Panc1 (cell line): Measurements from ENCODE around the gene KDM7A. TPM values are rescaled to one million over a fixed set of nuclear protein-coding genes. Genes with fewer than 3 reads are reported as not detected.
"Not testable (repeated sequence)": the region's sequence is repeated elsewhere in the genome, so short reads cannot be mapped to it uniquely, and the experiment has no call there.

ENCODE experiments used
- ATAC-seq: fragments of 200-7000 bp; cut with Tn5 transposase; 2 replicates; pipeline ENCODE4 v1.9.1; 2020; ENCODE audit warnings: mild to moderate bottlenecking, moderate library complexity
- BruUV-seq: library from RNA; stranded (reverse); fragments of 400-500 nt; replicated peaks from 2 replicates; lab custom pipeline; 2021; lab: Mats Ljungman, UMichigan
- CTCF ChIA-PET: fragments of 300-600 bp; sonication (Branson Sonifier 250); formaldehyde crosslinking; loops from one replicate; lab custom pipeline; 2022; ENCODE audit warnings: antibody characterized with exemption; lab: Charles Lee
- POLR2A ChIA-PET: fragments of 300-600 bp; sonication (Branson Sonifier 250); formaldehyde crosslinking; loops from one replicate; lab custom pipeline; 2022; ENCODE audit warnings: antibody characterized with exemption; lab: Charles Lee
- DNase-seq: peaks from one replicate; pipeline ENCODE4 v3.0.0-alpha.2; 2010; ENCODE audit warnings: low read depth, low spot score
- H3K27ac ChIP-seq: 2 replicates; pipeline ENCODE4 v1.5.1; 2011; ENCODE audit warnings: mild to moderate bottlenecking, low read length, inconsistent platforms
- H3K27me3 ChIP-seq: fragments of 200-500 bp; sonication (Bioruptor generic); 2 replicates; pipeline ENCODE4 v1.6.0; 2014; ENCODE audit warnings: low read length, inconsistent platforms; ENCODE audit not compliant: control insufficient read depth, insufficient read depth
- H3K36me3 ChIP-seq: fragments of 200-500 bp; sonication (Bioruptor generic); 2 replicates; pipeline ENCODE4 v1.5.1; 2014; ENCODE audit warnings: inconsistent platforms, mild to moderate bottlenecking, low read length, moderate library complexity; ENCODE audit not compliant: control insufficient read depth, insufficient read depth
- H3K4me1 ChIP-seq: 2 replicates; pipeline ENCODE4 v1.5.1; 2011; ENCODE audit warnings: inconsistent platforms, mild to moderate bottlenecking, low read length, moderate library complexity; ENCODE audit not compliant: control insufficient read depth, insufficient read depth
- H3K4me3 ChIP-seq, 2 experiments: 2 replicates each; pipeline ENCODE4 v1.5.1; 2011 to 2012; ENCODE audit warnings: low read depth in 2 of 2, low read length in 2 of 2, mild to moderate bottlenecking in 2 of 2, inconsistent platforms in 1 of 2, moderate library complexity in 1 of 2
- H3K9me3 ChIP-seq: fragments of 200-500 bp; sonication (Bioruptor generic); 2 replicates; pipeline ENCODE4 v1.5.1; 2014; ENCODE audit warnings: low read depth, mild to moderate bottlenecking, inconsistent platforms, low read length, moderate library complexity; ENCODE audit not compliant: control insufficient read depth, insufficient read depth
- POLR2AphosphoS5 ChIP-seq: IDR thresholded peaks from 2 replicates; pipeline ENCODE4 v1.6.1; 2012; ENCODE audit warnings: mild to moderate bottlenecking, low read depth, low read length, moderate library complexity
- SIN3A ChIP-seq: IDR thresholded peaks from 2 replicates; pipeline ENCODE4 v1.6.1; 2012; ENCODE audit warnings: low read depth, mild to moderate bottlenecking, low read length, moderate library complexity, borderline replicate concordance; ENCODE audit not compliant: insufficient read depth
- TCF7L2 ChIP-seq: IDR thresholded peaks from 2 replicates; pipeline ENCODE4 v1.6.1; 2011; ENCODE audit warnings: mild to moderate bottlenecking, low read depth, low read length, inconsistent platforms
- in situ Hi-C: cut with HindIII; loops from 2 replicates; pipeline ENCODE4 v1.10.0; 2016; ENCODE audit warnings: low sequenced_read_pairs, low pct_unique_long_range_greater_than_20kb
- intact Hi-C: fragments of 100-400 bp; cut with micrococcal nuclease; formaldehyde crosslinking; loops from one replicate; pipeline ENCODE4 v1.10.0; 2022; ENCODE audit not compliant: unreplicated experiment
- total RNA-seq: library from RNA; stranded (reverse); gene quantifications from one replicate; pipeline ENCODE4 v1.2.1, GENCODE V29; 2021; ENCODE audit not compliant: unreplicated experiment
- TF ChIP-seq, protein P1 (sequence below), 2 experiments: IDR thresholded peaks; 2 replicates each; pipeline ENCODE4 v1.6.1; 2011 to 2012; ENCODE audit warnings: low read depth in 2 of 2, control low read depth in 1 of 2, low read length in 1 of 2, mild to moderate bottlenecking in 1 of 2, moderate library complexity in 1 of 2; ENCODE audit not compliant: insufficient read depth in 1 of 2
- TF ChIP-seq, protein P2 (sequence below): fragments of 450-650 bp; IDR thresholded peaks from 2 replicates; pipeline ENCODE4 v1.5.1; 2017; ENCODE audit warnings: mild to moderate bottlenecking

Gene KDM7A
- total RNA-seq, 1 experiment from 2014 or later = 3.6 TPM

DNA sequence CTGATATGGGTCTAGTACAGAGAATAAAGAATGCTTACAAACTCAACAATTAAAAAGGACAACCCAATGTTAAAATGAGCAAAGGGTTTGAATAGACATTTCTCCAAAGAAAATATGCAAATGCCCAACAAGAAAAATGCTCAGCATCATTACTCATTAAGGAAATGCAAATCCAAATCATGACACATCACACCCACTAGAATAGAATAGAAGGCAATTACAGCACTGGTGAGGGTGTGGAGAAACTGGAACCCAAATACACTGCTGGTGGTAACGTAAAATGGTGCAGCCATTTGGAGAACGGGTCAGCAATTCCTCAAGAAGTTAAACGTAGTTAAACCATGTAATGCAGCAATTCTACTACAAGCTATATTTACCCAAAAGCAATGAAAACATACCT lies 53.8 kb downstream of the KDM7A start:
- in situ Hi-C loops = no loop called here
- ATAC-seq (no peak), DNase-seq (no peak)
- H3K9me3 ChIP-seq = no peaks in the 10 kb centered on the region
- intact Hi-C loops = no loop called here
- no peak overlapping the region for H3K4me3 ChIP-seq
- ChIA-PET CTCF (no interaction called here), POLR2A (no interaction called here)
- no peaks in the 10 kb centered on the region for H3K27me3 ChIP-seq
- H3K4me1 ChIP-seq = no peaks in the 10 kb centered on the region
- no peak overlapping the region for H3K27ac ChIP-seq
- BruUV-seq = no TSS peak
- H3K36me3 ChIP-seq = no peaks in the 10 kb centered on the region
- TF ChIP-seq, protein P1, sequence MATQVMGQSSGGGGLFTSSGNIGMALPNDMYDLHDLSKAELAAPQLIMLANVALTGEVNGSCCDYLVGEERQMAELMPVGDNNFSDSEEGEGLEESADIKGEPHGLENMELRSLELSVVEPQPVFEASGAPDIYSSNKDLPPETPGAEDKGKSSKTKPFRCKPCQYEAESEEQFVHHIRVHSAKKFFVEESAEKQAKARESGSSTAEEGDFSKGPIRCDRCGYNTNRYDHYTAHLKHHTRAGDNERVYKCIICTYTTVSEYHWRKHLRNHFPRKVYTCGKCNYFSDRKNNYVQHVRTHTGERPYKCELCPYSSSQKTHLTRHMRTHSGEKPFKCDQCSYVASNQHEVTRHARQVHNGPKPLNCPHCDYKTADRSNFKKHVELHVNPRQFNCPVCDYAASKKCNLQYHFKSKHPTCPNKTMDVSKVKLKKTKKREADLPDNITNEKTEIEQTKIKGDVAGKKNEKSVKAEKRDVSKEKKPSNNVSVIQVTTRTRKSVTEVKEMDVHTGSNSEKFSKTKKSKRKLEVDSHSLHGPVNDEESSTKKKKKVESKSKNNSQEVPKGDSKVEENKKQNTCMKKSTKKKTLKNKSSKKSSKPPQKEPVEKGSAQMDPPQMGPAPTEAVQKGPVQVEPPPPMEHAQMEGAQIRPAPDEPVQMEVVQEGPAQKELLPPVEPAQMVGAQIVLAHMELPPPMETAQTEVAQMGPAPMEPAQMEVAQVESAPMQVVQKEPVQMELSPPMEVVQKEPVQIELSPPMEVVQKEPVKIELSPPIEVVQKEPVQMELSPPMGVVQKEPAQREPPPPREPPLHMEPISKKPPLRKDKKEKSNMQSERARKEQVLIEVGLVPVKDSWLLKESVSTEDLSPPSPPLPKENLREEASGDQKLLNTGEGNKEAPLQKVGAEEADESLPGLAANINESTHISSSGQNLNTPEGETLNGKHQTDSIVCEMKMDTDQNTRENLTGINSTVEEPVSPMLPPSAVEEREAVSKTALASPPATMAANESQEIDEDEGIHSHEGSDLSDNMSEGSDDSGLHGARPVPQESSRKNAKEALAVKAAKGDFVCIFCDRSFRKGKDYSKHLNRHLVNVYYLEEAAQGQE (IDR thresholded peaks at IDR 0.05; ENCODE audit: insufficient read depth in 1 of 2, low read depth in 2 of 2, low read length in 1 of 2) = no peak
- TF ChIP-seq, protein P2, sequence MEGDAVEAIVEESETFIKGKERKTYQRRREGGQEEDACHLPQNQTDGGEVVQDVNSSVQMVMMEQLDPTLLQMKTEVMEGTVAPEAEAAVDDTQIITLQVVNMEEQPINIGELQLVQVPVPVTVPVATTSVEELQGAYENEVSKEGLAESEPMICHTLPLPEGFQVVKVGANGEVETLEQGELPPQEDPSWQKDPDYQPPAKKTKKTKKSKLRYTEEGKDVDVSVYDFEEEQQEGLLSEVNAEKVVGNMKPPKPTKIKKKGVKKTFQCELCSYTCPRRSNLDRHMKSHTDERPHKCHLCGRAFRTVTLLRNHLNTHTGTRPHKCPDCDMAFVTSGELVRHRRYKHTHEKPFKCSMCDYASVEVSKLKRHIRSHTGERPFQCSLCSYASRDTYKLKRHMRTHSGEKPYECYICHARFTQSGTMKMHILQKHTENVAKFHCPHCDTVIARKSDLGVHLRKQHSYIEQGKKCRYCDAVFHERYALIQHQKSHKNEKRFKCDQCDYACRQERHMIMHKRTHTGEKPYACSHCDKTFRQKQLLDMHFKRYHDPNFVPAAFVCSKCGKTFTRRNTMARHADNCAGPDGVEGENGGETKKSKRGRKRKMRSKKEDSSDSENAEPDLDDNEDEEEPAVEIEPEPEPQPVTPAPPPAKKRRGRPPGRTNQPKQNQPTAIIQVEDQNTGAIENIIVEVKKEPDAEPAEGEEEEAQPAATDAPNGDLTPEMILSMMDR = no peak
- no peak for TF ChIP-seq TCF7L2
- no peak for TF ChIP-seq POLR2AphosphoS5
- no peak for TF ChIP-seq SIN3A

DNA sequence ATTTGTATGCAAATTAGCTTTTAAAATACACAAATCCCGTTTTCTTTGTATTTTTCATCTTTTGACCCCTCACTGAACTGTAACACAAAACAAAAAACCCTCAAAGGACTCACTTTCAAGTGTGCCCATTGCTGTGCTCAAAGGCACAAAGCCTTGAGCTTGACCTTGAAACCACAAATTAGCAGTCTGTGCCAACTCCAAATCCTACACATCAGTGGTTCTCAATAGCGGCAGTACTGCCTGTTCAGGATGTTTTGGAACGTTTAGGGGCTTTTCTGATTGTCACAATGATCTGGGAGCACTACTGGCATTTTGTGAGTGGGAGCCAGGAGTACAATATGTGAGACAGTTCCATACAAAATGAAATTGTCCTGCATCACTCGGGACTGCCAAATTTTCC lies 55.5 kb downstream of the KDM7A start:
- CTCF ChIA-PET = no interaction called here
- ATAC-seq (no peak), DNase-seq (no peak)
- intact Hi-C loops (no loop called here), in situ Hi-C loops (no loop called here)
- POLR2A ChIA-PET = no interaction called here
- no peaks in the 10 kb centered on the region for H3K9me3 ChIP-seq
- TF ChIP-seq, protein P1 (IDR thresholded peaks at IDR 0.05; ENCODE audit: insufficient read depth in 1 of 2, low read depth in 2 of 2, low read length in 1 of 2) = no peak
- TF ChIP-seq POLR2AphosphoS5 = no peak
- TF ChIP-seq, protein P2 = no peak
- TF ChIP-seq SIN3A = no peak
- TF ChIP-seq TCF7L2 = no peak
- no TSS peak for BruUV-seq
- no peaks in the 10 kb centered on the region for H3K27me3 ChIP-seq
- H3K27ac ChIP-seq = no peak overlapping the region
- H3K36me3 ChIP-seq = no peaks in the 10 kb centered on the region
- no peak overlapping the region for H3K4me3 ChIP-seq
- no peaks in the 10 kb centered on the region for H3K4me1 ChIP-seq

DNA sequence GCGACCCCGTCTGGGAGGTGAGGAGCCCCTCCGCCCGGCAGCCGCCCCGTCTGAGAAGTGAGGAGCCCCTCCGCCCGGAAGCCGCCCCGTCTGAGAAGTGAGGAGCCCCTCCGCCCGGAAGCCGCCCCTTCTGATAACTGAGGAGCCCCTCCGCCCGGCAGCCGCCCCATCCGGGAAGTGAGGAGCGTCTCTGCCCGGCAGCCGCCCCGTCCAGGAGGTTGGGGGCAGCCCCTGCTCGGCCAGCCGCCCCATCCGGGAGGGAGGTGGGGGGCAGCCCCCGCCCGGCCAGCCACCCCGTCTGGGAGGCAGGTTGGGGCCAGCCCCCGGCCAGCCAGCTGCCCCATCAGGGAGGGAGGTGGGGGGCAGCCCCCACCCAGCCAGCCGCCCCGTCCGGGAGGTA lies 62.0 kb downstream of the KDM7A start:
- POLR2A ChIA-PET = not testable (repeated sequence)

DNA sequence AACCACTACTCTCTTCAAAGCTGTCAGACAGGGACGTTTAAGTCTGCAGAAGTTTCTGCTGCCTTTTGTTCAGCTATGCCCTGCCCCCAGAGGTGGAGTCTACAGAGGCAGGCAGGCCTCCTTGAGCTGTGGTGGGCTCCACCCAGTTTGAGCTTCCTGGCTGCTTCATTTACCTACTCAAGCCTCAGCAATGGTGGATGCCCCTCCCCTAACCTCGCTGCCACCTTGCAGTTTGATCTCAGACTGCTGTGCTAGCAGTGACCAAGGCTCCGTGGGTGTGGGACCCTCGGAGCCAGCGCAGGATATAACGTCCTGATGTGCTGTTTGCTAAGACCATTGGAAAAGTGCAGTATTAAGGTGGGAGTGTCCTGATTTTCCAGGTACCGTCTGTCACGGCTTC lies 68.0 kb downstream of the KDM7A start:
- DNase-seq, H3K9me3 ChIP-seq, H3K4me1 ChIP-seq, H3K27ac ChIP-seq, ATAC-seq, BruUV-seq, H3K36me3 ChIP-seq, in situ Hi-C loops, intact Hi-C loops, H3K27me3 ChIP-seq, H3K4me3 ChIP-seq, POLR2A ChIA-PET: not testable (repeated sequence)
- CTCF ChIA-PET = interaction anchor here (0.6 kb wide), 1 partner anchor 412 kb away, joined by 3 read pairs; no protein-coding TSS in a partner anchor

More for the DNA sequence above, 62.0 kb downstream of the KDM7A start:
- H3K36me3 ChIP-seq, H3K27ac ChIP-seq, intact Hi-C loops, in situ Hi-C loops, H3K4me3 ChIP-seq, ATAC-seq, H3K27me3 ChIP-seq, CTCF ChIA-PET, BruUV-seq, H3K9me3 ChIP-seq, DNase-seq, H3K4me1 ChIP-seq: not testable (repeated sequence)
